ENCODE measurements around the gene COLGALT1. TPM values are rescaled to one million over a fixed set of nuclear protein-coding genes. Genes with fewer than 3 reads are reported as not detected.
"Not testable (repeated sequence)": the region's sequence is repeated elsewhere in the genome, so short reads cannot be mapped to it uniquely, and the experiment has no call there.

COLGALT1 gene
- total RNA-seq, 4 donors from 2014 or later, result 19.3 to 35.9 (median 33.0) TPM

GRCh38 chr19:17581211-17581874 is 25.9 kb downstream of the COLGALT1 start:
- TF ChIP-seq, protein P1, sequence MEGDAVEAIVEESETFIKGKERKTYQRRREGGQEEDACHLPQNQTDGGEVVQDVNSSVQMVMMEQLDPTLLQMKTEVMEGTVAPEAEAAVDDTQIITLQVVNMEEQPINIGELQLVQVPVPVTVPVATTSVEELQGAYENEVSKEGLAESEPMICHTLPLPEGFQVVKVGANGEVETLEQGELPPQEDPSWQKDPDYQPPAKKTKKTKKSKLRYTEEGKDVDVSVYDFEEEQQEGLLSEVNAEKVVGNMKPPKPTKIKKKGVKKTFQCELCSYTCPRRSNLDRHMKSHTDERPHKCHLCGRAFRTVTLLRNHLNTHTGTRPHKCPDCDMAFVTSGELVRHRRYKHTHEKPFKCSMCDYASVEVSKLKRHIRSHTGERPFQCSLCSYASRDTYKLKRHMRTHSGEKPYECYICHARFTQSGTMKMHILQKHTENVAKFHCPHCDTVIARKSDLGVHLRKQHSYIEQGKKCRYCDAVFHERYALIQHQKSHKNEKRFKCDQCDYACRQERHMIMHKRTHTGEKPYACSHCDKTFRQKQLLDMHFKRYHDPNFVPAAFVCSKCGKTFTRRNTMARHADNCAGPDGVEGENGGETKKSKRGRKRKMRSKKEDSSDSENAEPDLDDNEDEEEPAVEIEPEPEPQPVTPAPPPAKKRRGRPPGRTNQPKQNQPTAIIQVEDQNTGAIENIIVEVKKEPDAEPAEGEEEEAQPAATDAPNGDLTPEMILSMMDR (IDR thresholded peaks at IDR 0.05), result no peak
- no peak for TF ChIP-seq POLR2A (IDR thresholded peaks at IDR 0.05)
- intact Hi-C loops (cut with DNase I), result loop anchor here (10.0 kb wide), 1 partner anchor 403 kb away; no protein-coding TSS in a partner anchor
- H3K36me3 ChIP-seq, result peaks cover 18 to 30% of the 10 kb centered on the region in 2 donors
- 84 to 86% methylated on average over 15 to 19 of the region's 19 CpGs for WGBS, 2 donors
- H3K4me1 ChIP-seq, result no peaks in the 10 kb centered on the region
- no peak overlapping the region for H3K4me3 ChIP-seq (replicated peaks in 1 of 3)
- H3K9me3 ChIP-seq, result no peaks in the 10 kb centered on the region
- H3K27ac ChIP-seq, result no peak overlapping the region
- H3K27me3 ChIP-seq, result no peaks in the 10 kb centered on the region
- DNase-seq, result no peak

DNA sequence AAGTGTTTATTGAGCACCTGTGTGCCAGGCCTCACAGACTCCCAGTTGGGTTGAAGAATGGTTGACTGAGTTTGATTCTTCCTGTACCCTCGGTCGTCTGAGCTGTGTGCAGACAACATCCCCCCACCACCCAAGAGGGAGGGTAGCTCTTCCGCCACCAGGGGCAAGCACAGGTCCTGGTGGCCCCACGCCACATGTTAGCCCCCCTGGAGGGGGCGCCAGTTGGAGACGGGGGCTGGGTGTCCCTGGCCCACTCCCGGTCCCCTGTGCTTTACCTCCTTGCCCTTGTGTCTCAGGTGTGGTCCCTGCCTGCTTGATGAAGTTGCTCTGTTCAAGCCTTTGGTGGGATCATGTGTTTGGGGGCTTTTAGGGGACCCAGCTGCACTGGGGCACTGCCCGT is 27.2 kb downstream of the COLGALT1 start:
- Histone ChIP-seq H3K27ac (no peak overlapping the region), H3K36me3 (peaks cover 18 to 24% of the 10 kb centered on the region in 2 donors), H3K27me3 (no peaks in the 10 kb centered on the region), H3K4me3 (replicated peaks in 1 of 3) (no peak overlapping the region), H3K4me1 (no peaks in the 10 kb centered on the region), H3K9me3 (no peaks in the 10 kb centered on the region)
- WGBS, 2 donors, result 77 to 87% methylated on average over 4 to 8 of the region's 8 CpGs
- TF ChIP-seq, protein P1 (IDR thresholded peaks at IDR 0.05), result no peak
- TF ChIP-seq POLR2A (IDR thresholded peaks at IDR 0.05), result no peak
- intact Hi-C loops (cut with DNase I), result loop anchor here (10.0 kb wide), 1 partner anchor 402 kb away; no protein-coding TSS in a partner anchor
- no peak for DNase-seq

GRCh38 chr19:17584132-17584531 is 28.7 kb downstream of the COLGALT1 start:
- no peak for DNase-seq
- no peaks in the 10 kb centered on the region for H3K4me1 ChIP-seq
- H3K27ac ChIP-seq, result no peak overlapping the region
- H3K27me3 ChIP-seq, result no peaks in the 10 kb centered on the region
- 57 to 71% methylated on average over 3 of the region's 3 CpGs for WGBS, 2 donors
- no peak overlapping the region for H3K4me3 ChIP-seq (replicated peaks in 1 of 3)
- intact Hi-C loops (cut with DNase I), result loop anchor here (10.0 kb wide), 1 partner anchor 401 kb away; no protein-coding TSS in a partner anchor
- TF ChIP-seq, protein P1 (IDR thresholded peaks at IDR 0.05), result no peak
- no peak for TF ChIP-seq POLR2A (IDR thresholded peaks at IDR 0.05)
- H3K36me3 ChIP-seq, result peaks cover 14% of the 10 kb centered on the region in 2 donors
- no peaks in the 10 kb centered on the region for H3K9me3 ChIP-seq

- DNase-seq; H3K9me3 ChIP-seq; H3K27me3 ChIP-seq; H3K4me1 ChIP-seq; H3K27ac ChIP-seq; H3K4me3 ChIP-seq (replicated peaks in 1 of 3): not testable (repeated sequence)
- intact Hi-C loops (cut with DNase I), result loop anchor here (10.0 kb wide), 1 partner anchor 399 kb away; no protein-coding TSS in a partner anchor
- WGBS, 2 donors, result 63 to 66% methylated on average over 7 of the region's 7 CpGs
- peaks cover 14% of the 10 kb centered on the region in 2 donors for H3K36me3 ChIP-seq
These were observed 29.9 kb downstream of the COLGALT1 start for GRCh38 chr19:17585395-17585794.

DNA sequence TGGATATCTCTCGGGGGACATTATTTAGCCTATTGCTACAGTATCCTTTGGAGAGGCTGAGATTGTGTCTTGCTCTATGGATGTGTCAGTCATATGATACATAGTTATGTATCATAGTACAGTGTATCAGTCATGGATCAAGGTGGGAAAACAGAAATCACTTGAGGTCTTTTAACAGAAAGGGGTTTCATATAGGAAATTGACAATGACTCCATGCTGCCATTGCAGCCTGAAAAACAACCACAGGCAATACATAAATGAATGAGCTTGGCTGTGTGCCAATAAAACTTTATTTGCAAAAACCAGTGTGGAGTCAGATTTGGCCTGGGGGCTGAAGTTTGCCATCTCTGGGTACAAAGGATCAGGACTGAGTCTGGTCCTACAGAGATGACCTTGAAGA is 35.4 kb downstream of the COLGALT1 start:
- no peaks in the 10 kb centered on the region for H3K4me1 ChIP-seq
- no peaks in the 10 kb centered on the region for H3K36me3 ChIP-seq
- 81 to 93% methylated on average over 1 of the region's 1 CpG for WGBS, 2 donors
- intact Hi-C loops (cut with DNase I), result no loop called here
- H3K27me3 ChIP-seq, result no peaks in the 10 kb centered on the region
- TF ChIP-seq, protein P1 (IDR thresholded peaks at IDR 0.05), result no peak
- TF ChIP-seq POLR2A (IDR thresholded peaks at IDR 0.05), result no peak
- no peak overlapping the region for H3K27ac ChIP-seq
- H3K9me3 ChIP-seq, result no peaks in the 10 kb centered on the region
- no peak for DNase-seq
- H3K4me3 ChIP-seq (replicated peaks in 1 of 3), result no peak overlapping the region

DNA sequence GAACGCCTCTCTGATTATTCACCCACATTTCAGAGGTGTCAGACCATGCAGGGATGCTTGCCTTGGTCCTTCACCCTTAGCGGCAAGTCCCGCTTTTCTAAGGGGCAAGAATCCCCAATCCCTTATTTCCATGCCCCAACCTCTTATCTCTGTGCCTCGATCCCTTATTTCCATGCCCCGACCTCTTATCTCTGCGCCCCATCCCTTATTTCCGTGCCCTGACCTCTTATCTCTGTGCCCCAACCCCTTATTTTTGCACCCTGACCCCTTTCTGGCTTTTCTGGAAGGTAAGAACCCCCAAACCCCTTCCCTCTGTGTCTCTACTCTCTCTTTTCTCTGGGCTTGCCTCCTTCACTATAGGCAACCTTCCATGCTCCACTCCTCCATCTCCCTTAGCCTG is 38.8 kb downstream of the COLGALT1 start:
- H3K4me1 ChIP-seq; H3K4me3 ChIP-seq (replicated peaks in 1 of 3); DNase-seq; H3K36me3 ChIP-seq; H3K27ac ChIP-seq; H3K9me3 ChIP-seq; intact Hi-C loops (cut with DNase I); H3K27me3 ChIP-seq: not testable (repeated sequence)
- 75 to 90% methylated on average over 7 of the region's 7 CpGs for WGBS, 2 donors

DNA sequence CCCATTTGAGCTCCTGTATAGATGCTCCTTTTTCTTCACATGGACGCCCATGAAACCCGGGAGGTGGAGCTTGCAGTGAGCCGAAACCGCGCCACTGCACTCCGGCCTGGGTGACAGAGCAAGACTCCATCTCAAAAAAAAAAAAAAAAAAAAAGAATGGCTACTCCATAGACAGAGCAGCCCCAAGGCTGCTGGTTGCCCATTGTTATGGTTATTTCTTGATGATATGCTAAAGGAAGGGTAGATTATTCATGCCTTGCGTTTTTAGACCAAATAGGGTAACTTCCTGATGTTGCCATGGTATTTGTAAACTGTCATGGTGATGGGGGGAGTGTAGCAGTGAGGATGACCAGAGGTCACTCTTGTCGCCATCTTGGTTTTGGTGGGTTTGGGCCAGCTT is 42.6 kb downstream of the COLGALT1 start:
- H3K36me3 ChIP-seq; H3K9me3 ChIP-seq; H3K4me1 ChIP-seq; H3K4me3 ChIP-seq (replicated peaks in 1 of 3); H3K27me3 ChIP-seq; DNase-seq; H3K27ac ChIP-seq; intact Hi-C loops (cut with DNase I): not testable (repeated sequence)
- WGBS, 2 donors, result 75 to 81% methylated on average over 8 of the region's 8 CpGs

All from thyroid gland (tissue), 4 donors.